Medulla oblongata (tissue), 1 donor: ENCODE measurements around the gene BMP10.

Experiments
- DNase-seq: peaks from one replicate; pipeline ENCODE4 v3.0.0-alpha.2; 2015; ENCODE audit errors: extremely low spot score

Gene BMP10

DNA sequence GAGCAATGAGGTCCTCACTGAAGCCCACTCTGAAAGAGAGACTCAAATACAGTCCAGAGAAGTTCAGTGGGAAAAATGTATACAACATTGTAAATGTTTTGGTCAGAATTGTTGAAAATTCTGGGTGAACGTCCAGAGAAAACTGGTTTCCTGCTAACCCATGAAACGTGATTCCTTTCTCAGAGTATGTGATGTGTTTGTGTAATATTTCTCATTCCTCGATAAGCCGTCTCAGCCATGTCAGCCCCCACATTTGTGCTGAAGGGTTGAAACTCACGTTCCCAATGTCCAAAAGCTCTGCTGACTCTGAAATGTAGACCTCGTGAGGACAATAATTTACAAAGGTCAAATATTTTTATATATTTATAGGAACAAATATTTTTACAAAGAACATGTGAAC is 51.6 kb downstream of the BMP10 start:
- DNase-seq: no peak

DNA sequence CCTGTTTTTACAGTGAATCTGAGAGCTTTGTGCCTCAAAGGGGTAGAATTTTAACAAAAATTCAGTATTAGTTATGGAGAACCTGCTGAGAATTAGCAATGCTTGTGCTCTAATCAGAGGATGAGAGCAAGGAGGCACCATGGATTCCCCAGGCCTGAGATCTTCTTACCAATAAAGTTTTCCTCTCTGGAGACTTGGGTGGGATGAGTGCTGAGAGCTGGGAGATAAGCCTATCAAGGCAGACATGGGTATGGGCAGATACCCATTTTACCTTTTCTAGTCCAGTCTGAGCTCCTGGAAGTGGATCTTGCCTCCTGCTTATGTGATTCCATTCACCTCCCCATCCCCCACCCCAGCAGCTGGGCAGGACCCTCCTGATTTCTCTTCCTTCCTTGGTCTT is 53.9 kb downstream of the BMP10 start:
- DNase-seq: no peak
